Measurements from ENCODE around the gene PRR29.
"Not testable (repeated sequence)": the region's sequence is repeated elsewhere in the genome, so short reads cannot be mapped to it uniquely, and the experiment has no call there.

The PRR29 gene

DNA sequence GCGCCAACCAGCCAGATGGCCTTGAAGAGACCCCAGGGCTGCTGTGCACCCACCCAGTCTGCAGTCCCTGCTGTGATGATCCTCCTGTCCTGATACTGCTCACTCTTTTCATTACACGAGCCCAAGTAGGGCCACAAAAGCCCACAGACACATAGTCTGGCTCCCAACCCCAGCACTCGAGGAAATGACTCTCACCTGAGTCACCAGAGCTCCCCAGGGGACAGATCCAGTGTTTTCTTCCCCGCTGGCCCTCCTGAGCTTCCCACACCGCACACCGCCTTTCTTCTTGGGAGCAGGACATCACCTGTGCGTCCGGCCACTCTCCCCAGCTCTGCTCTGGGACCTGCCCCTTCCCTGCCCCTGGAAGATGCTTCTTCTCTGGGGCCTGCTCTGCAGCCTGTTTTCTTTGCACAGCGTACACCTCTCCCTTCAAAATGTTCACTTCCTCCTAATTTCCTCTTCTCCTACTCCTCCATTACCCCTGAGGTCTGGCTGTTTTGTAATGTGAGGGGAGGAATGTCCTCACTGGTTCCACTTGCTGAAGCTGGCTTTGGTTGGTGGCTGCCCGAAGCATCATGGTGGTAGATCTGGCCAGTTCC lies 23.5 kb upstream of the PRR29 start:
- no peak for DNase-seq

- no peak for DNase-seq
These were observed 22.5 kb upstream of the PRR29 start for GRCh38 chr17:63975541-63976092.

GRCh38 chr17:63976702-63977101 lies 21.4 kb upstream of the PRR29 start:
- no peak for DNase-seq

DNA sequence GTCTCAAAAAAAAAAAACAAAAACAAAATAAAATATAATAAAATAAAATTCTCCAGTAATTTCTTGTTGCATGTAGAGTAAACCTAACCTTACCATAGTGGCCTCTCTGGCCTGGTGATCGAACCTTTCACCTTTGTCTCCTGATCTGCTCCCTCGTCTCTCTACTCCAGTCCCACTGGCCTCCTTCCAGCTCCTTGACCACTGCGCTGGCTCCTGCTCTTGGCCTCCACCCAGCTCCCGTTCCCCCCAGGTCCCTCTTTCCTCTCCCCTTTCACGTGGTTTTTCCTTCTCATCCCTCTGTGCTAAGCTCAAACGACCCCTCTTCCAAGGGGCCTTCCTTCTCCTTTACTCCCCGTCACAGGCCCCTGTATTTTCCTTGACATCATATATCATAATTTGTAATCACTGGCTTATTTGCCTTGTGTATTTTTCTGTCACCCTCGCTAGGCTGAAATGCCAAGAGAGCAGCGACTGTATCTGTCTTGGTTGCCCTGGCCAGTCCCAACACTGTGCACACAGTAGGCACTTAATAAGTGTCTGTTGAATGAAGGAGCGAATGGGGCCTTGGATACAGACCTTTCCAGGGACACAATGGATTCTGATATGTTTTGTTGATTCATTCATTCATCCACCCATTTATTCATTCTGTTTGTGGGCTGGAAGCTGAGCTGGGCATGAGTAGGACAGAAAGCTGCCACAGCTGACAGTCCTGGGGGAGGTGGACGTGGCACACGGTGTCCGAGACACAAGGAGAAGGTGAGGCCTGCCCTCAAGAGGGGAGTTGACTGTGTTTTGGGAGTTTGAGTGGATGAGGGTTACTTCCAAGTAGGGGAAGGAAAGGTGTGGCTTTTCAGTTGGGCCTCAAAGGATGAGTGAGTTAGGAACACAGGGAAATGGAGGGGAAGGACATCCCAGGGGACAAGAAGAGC lies 19.6 kb upstream of the PRR29 start:
- DNase-seq = no peak

DNA sequence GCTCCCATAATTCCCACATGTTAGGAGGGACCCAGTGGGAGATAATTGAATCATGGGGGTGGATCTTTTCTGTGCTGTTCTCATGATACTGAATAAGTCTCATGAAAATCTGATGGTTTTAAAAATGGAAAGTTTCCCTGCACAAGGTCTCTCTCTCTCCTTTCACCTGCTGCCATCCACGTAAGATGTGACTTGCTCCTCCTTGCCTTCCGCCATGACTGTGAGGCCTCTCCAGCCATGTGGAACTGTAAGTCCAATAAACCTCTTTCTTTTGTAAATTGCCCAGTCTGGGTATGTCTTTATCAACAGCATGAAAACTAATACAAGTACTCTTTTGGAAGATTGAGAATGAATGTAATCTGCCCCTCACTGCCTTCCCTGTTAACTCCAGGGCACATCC lies 15.5 kb upstream of the PRR29 start:
- DNase-seq = not testable (repeated sequence)

DNA sequence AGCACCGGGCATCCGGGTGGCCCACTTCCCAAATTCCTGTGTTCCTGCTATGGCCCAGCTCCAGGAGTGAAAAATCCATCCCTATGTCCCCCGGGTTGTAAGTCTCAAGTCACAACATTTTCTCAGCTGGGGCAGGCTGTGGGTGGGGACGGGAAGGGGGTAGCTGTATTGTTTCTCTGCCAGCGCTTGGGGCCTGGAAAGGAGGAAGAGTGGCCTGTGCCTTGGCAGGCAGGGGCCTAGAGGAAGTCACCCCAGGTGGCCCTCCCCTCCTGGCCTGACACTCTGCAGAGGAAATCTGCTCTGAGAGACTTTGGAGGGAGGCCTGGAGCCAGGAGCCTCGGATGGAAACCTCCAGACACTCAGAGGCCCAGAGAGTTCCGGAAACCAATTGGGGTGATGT lies 14.8 kb upstream of the PRR29 start:
- DNase-seq = no peak

- no peak for DNase-seq
These were observed 13.9 kb upstream of the PRR29 start for GRCh38 chr17:63984236-63984635.

DNA sequence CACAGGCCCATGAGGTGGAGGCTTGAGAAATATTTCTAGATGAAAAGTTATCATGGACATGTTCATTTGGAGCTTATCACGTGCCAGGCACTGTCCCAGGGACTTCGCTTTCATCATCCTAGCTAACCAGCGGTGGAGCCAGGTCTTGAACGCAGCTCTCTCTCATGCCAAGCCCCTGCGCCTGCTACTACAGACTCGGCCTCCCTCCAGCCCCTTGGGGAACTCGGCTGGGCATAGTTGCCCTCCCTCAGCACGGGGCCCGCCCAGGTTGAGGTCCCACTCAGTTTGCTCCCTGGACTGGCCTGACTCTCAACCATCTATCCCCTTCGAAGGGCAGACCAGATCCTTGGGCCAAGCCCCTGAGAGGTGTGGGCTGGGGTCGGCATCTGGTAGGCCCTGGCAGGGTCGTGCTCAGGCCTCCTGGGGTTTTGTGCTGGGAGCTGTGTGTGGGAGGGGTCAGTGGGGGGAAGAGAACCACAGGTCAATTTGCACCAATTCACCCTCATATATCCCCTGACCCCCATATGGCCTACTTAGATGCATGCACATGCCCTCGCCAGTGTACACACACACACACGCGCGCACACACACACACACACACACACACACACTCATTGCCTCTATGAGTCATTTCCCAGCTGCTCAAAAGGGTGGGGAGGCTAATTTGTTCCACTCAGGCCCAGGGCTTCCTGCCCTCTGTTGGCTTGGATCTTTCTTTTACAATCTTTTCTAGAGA lies 13.3 kb upstream of the PRR29 start:
- DNase-seq = no peak

DNA sequence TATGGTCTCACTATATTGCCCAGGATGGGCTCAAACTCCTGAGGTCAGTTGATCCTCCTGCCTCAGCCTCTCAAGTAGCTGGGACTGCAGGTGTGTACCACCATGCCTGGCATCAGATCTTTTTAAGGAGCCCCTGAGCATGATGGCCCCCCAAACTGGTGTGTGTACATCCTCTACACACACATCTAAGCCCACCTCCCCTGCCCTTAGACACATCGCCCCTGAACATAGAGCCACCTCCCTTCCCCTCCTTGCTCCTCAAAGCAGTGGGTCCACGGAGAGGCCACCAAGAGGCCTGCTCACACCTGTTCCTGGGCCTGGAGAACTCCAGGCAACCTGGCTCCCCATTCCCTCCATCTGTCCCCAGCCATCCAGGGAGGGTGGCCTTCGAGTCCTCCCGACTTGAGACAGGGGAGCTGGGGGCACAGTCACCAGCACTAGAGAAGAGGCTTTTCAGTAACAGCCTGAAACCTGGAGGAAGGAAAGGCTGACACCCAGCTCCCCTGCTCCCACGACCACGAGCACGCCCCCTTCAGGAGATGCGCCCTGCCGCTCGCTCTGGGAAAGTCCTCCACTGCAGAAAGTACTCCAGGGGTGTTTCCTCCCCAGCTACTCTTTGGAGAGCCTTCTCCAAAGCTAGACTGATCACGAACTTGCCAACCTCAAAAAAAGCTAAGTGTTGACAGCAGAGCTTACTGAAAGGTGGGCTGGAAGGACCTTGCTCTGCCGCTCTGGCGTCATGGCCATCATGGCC lies 12.6 kb upstream of the PRR29 start:
- DNase-seq = no peak

DNA sequence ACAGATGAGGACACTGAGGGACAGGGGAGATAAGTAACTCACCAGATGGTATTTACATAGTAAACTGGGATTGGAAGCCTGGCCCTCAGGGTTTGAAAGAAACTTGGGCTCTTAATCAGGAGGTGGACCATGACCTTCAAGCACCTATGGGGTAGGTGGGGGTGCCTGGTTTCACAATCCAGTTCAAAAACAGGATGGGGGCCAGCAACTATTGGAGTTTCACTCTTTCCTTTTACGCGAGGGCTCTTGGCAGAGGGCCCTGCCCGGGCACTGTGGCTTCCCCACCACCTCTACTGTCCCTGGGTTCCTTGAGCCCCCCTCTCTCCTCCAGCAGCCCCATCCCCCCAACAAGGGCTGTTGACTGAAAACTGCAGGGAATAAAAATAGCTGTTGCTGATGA lies 11.3 kb upstream of the PRR29 start:
- no peak for DNase-seq

DNA sequence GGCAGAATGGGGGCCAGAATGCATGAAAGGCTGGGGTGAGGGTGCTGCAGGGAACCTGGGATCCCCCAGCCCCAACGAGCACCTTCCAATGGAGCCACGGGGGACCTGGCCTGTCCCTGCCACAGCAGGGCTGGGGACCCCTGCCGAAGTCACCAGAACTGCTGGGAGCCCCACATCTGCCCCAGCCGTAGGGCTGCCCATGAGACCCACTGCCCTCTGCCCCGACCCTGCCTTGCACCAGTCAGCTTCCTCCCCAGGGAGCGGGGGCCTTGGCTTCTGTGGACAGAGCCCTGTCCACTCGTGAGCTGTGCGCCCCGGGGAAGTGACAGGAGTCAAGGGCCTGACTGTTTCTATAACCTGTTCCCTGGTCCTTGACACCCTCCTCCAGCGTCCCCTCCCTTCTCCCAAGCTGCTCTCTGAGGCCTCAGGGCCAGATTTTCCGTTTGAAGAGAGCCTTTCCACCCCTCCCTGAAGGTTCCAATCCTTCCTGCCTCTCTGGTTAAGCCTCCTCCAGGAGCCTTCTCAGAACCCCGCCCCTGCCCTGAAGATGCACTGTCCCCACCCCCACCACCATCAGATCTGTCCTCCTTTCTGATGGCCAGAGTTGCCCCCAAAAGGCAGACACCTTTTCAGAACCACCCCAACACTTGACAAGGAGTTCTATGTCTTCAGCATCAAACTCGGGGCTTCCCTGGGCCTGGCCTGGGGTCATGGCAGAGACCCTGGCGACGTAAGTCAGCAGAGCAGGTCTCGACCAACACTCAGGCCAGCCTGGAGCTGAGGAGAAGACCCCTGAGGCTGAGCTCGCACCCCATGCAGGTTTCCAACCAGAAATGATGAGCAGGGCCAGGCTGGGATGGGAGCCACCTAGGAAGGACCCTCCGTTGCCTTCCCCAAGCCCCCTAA lies 10.7 kb upstream of the PRR29 start:
- DNase-seq = no peak

DNA sequence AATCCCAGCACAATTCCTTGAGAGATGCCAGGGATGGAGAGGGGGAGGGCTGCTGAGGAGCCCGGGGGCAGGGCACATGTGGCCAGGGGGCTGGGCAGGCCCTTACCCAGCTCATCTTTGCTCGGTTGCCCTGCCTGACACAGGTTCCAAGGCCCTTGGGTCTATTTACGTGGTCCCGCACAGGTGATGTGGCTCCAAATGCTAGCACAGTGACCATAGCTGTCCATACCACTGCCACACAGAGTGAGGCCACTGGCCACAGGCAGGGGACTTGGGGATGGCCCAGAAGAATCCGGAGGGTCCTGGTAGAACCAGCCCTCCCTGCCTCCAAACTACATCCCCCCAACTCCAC lies 10.0 kb upstream of the PRR29 start:
- no peak for DNase-seq

DNA sequence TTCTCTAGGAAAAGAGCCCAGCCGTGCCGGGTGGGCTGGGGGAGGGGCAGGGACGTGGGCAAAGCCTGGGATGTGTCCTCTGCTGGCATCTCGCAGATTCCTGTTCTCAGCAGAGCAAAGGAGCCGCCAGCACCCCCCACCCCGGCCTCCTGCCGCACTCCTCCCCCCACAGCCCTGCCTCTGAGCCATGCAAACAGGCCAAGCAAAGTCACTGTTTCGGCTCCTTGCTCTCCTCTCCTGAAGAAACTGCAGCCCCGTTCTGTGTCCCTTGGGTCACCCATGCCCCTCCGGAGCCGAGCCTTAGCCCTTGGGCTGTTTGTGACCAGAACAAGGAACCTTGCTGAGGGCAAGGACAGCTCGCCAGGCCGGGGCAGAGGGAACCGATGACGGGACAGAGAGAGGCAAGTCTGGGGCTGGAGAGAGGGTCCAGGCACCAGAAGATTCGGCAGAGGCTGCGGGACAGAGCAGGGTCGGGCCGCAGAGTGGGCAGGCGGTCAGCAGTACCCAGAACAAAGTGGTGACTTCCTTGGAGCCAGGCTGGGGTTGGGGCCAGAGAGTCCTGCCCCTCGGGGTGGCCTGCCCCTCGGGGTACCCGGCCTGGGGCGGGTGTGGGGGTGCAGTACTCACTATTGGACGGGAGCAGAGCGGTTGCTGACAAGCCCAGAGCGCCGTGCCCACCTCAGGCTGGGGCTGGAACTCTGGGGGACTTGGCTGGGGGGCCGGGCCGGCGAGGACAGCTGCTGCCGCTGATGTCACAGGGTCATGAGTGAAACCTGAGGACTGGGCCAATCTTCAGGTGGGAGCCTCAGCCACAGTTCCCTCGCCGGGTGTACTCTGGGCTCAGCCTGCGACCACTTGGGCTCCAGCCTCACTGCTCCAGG lies 9.2 kb upstream of the PRR29 start:
- no peak for DNase-seq

DNA sequence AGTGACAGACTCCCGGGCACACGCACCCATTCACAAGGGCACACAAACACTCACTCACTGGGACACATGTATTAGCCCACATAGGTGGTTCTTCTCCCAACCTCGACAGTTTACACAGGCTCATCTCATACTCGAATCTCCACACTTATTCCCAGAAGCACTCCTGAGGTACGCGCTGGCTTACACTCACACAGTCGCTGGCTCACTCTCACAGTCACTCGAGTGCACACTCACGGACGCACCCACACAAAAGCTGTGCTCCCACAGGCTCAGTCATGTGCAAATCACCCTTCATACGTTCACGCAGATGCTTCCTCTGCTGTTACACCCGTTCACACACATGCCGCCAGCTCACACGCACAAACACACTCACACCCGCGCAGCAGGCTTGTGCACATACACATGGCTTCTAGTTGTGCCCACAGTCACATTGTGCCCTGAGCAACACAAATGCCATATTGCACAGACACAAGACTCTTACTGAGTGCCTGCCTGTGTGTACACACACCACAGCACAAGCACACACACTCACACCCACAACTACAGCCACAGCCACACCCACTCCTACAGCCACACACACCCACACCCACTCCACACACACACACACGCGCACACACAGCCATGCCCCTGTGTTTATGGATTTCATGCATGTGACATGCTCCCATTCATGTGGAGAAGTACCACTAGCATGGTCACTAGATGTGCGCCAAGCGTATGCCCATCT lies 8.4 kb upstream of the PRR29 start:
- DNase-seq = no peak

GRCh38 chr17:63991611-63992010 lies 6.5 kb upstream of the PRR29 start:
- DNase-seq = no peak

GRCh38 chr17:63993368-63993985 lies 4.7 kb upstream of the PRR29 start:
- no peak for DNase-seq

DNA sequence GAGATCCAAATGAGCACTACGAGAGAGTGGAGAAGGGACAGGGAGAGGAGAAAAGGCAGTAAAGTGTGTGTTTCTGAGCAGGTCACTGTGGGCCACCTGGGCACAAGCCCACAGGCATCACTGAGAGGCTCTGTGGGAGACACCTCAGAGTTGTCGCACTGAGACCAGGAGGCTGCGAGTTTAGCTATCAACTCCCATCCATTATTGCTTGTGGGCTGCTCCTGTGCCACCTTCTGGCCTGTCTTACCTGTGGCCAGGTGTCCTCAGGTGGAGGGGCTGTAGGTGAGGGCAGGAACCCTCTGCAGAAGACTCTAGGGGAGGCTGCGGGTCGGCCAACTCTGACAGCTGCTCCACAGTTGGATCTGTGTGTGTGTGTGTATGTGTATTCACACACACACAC lies 2.5 kb upstream of the PRR29 start:
- DNase-seq = no peak

DNA sequence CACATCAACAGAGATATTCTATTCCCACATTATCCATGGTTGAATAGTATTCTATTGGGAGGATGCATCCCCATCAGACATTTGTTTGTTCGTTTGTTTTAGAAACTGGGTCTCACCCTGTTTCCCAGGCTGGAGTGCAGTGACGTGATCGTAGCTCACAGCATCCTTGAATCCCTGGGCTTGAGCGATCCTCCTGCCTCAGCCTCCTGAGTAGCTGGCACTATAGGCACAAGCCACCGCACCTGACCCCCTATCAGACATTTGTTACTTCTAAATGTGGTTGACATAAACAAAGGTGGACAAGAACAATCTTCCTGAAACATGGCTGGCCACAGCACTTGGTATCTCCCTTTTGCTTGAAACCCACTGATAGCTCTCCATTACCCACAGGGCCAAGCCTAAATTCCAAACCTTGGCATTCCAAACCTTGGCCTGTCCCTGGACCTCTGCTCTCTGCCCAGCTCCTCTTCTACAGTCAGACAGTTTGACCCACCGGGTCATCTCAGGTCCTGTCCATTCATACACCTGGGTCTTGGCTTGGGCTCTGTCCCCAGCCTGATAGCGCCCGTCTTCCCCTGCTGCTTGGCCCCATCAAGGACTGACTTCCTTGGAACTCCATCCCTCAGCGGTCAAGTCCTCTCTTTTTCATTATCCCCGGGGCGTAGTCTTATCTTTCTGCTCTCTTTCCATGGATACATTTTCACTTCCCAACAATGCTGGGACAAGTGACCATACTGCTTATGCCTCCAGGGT lies 1.5 kb upstream of the PRR29 start:
- DNase-seq = no peak
